GM23338 (cell line): Measurements from ENCODE around the gene TNS3. TPM values are rescaled to one million over a fixed set of nuclear protein-coding genes. Genes with fewer than 3 reads are reported as not detected.

Source experiments
- ATAC-seq: fragments of 200-7000 bp; cut with Tn5 transposase; 3 replicates; pipeline ENCODE4 v1.9.1; 2020
- DNase-seq: peaks from one replicate; pipeline ENCODE4 v3.0.0-alpha.2; 2015; ENCODE audit warnings: low spot score
- H2AFZ ChIP-seq: fragments of 200-600 bp; sonication (generic); 2 replicates; pipeline ENCODE4 v1.8.0; 2016; ENCODE audit warnings: antibody characterized with exemption, mild to moderate bottlenecking, moderate library complexity
- H3F3A ChIP-seq: fragments of 200-600 bp; sonication (generic); replicated peaks from 2 replicates; pipeline ENCODE4 v1.8.0; 2017; ENCODE audit warnings: antibody characterized with exemption, mixed run types, low read depth
- H3K27ac ChIP-seq: fragments of 200-600 bp; sonication (generic); 2 replicates; pipeline ENCODE4 v1.6.1; 2016; ENCODE audit warnings: low read depth
- H3K27me3 ChIP-seq: fragments of 200-600 bp; sonication (generic); 2 replicates; pipeline ENCODE4 v1.8.0; 2016; ENCODE audit warnings: mild to moderate bottlenecking, mixed run types, moderate library complexity; ENCODE audit not compliant: insufficient read depth
- H3K36me3 ChIP-seq: fragments of 200-600 bp; sonication (generic); 2 replicates; pipeline ENCODE4 v1.8.0; 2016; ENCODE audit warnings: mild to moderate bottlenecking; ENCODE audit not compliant: insufficient read depth
- H3K4me1 ChIP-seq: fragments of 200-600 bp; sonication (generic); 2 replicates; pipeline ENCODE4 v1.8.0; 2016; ENCODE audit warnings: mild to moderate bottlenecking, moderate library complexity; ENCODE audit not compliant: insufficient read depth
- H3K4me2 ChIP-seq: fragments of 200-600 bp; sonication (generic); 2 replicates; pipeline ENCODE4 v1.7.1; 2017; ENCODE audit warnings: mixed run types
- H3K4me3 ChIP-seq: fragments of 200-600 bp; sonication (generic); 2 replicates; pipeline ENCODE4 v1.6.1; 2016; ENCODE audit warnings: mixed run types
- H3K79me2 ChIP-seq: fragments of 200-600 bp; sonication (generic); replicated peaks from 2 replicates; pipeline ENCODE4 v1.8.0; 2017; ENCODE audit warnings: mild to moderate bottlenecking; ENCODE audit not compliant: insufficient read depth
- H3K9me2 ChIP-seq: fragments of 200-600 bp; sonication (generic); 2 replicates; pipeline ENCODE4 v1.8.0; 2017; ENCODE audit not compliant: insufficient read depth
- H4K20me1 ChIP-seq: fragments of 200-600 bp; sonication (generic); replicated peaks from 2 replicates; pipeline ENCODE4 v1.8.0; 2017; ENCODE audit warnings: mild to moderate bottlenecking; ENCODE audit not compliant: insufficient read depth
- H3K27ac Mint-ChIP-seq: 2 replicates; pipeline ENCODE4 v1.8.0; 2020; ENCODE audit warnings: inconsistent platforms, mild to moderate bottlenecking, moderate library complexity, mixed read lengths
- H3K27me3 Mint-ChIP-seq: 3 replicates; pipeline ENCODE4 v1.8.0; 2022; ENCODE audit warnings: low read depth, mild to moderate bottlenecking, moderate library complexity, mixed read lengths, inconsistent platforms; ENCODE audit not compliant: insufficient read depth, poor library complexity
- H3K36me3 Mint-ChIP-seq: 3 replicates; pipeline ENCODE4 v1.8.0; 2021; ENCODE audit warnings: low read depth, mild to moderate bottlenecking, inconsistent platforms, moderate library complexity, mixed read lengths
- H3K4me1 Mint-ChIP-seq: 3 replicates; pipeline ENCODE4 v1.8.0; 2020; ENCODE audit warnings: mild to moderate bottlenecking, inconsistent platforms, mixed read lengths
- H3K4me3 Mint-ChIP-seq: 3 replicates; pipeline ENCODE4 v1.8.0; 2021; ENCODE audit warnings: moderate library complexity, mild to moderate bottlenecking, inconsistent platforms, mixed read lengths
- H3K9me3 Mint-ChIP-seq: 3 replicates; pipeline ENCODE4 v1.8.0; 2020; ENCODE audit warnings: moderate library complexity, mild to moderate bottlenecking, inconsistent platforms, mixed read lengths
- CREB1 ChIP-seq: fragments of 250-450 bp; sonication (Bioruptor Pico); IDR thresholded peaks from 2 replicates; pipeline ENCODE4 v1.5.0; 2020; ENCODE audit warnings: low read depth, mild to moderate bottlenecking, moderate library complexity
- ETS1 ChIP-seq: IDR thresholded peaks from 2 replicates; pipeline ENCODE4 v1.6.1; 2016; ENCODE audit warnings: antibody characterized with exemption
- EZH2 ChIP-seq: fragments of 200-600 bp; sonication (generic); IDR thresholded peaks from one replicate; pipeline ENCODE4 v1.8.0; 2017; ENCODE audit warnings: antibody characterized with exemption, mild to moderate bottlenecking, low read depth; ENCODE audit not compliant: unreplicated experiment
- EZH2phosphoT487 ChIP-seq: fragments of 200-600 bp; sonication (generic); IDR thresholded peaks from one replicate; pipeline ENCODE4 v1.8.1; 2018; ENCODE audit warnings: antibody characterized with exemption; ENCODE audit not compliant: unreplicated experiment
- JUNB ChIP-seq: IDR thresholded peaks from one replicate; pipeline ENCODE4 v1.6.1; 2016; ENCODE audit warnings: antibody characterized with exemption; ENCODE audit not compliant: unreplicated experiment
- NANOG ChIP-seq: IDR thresholded peaks from 2 replicates; pipeline ENCODE4 v1.6.1; 2016; ENCODE audit warnings: antibody characterized with exemption, borderline replicate concordance
- POLR2AphosphoS5 ChIP-seq: IDR thresholded peaks from 2 replicates; pipeline ENCODE4 v1.6.1; 2016; ENCODE audit warnings: antibody characterized with exemption, low read depth
- STAT1 ChIP-seq: IDR thresholded peaks from one replicate; pipeline ENCODE4 v1.6.1; 2016; ENCODE audit warnings: antibody characterized with exemption; ENCODE audit not compliant: unreplicated experiment
- ZNF114 ChIP-seq: fragments of 250-450 bp; sonication (Bioruptor Pico); IDR thresholded peaks from 2 replicates; pipeline ENCODE4 v1.5.0; 2020; ENCODE audit warnings: mild to moderate bottlenecking, moderate library complexity
- ZNF331 ChIP-seq: fragments of 250-450 bp; sonication (Bioruptor Pico); IDR thresholded peaks from 2 replicates; pipeline ENCODE4 v1.5.0; 2020; ENCODE audit warnings: low read depth, mild to moderate bottlenecking, moderate library complexity
- polyA plus RNA-seq: library from polyadenylated mRNA; unstranded; fragments of >200 nt; fragmentation: Nextera tagmentation; extraction: Ambion mirVana; gene quantifications from 2 replicates; pipeline ENCODE4 v1.2.1, GENCODE V29; 2016
- total RNA-seq: library from RNA; depleted of rRNA; stranded (reverse); fragments of >200 nt; shearing (Covaris generic); gene quantifications from 2 replicates; pipeline ENCODE4 v1.2.3, GENCODE V29; 2014
- TF ChIP-seq, protein P1 (sequence below), 2 experiments: fragments of 200-600 bp in 1 of 2; sonication (generic) in 1 of 2; conservative IDR thresholded peaks; 2 replicates each; pipeline versions ENCODE4 v1.5.1 to v1.6.1; 2016 to 2017; ENCODE audit warnings: antibody characterized with exemption in 2 of 2, low read depth in 2 of 2, mild to moderate bottlenecking in 2 of 2, moderate library complexity in 1 of 2
- TF ChIP-seq, protein P2 (sequence below): IDR thresholded peaks from one replicate; pipeline ENCODE4 v1.6.1; 2018; ENCODE audit warnings: antibody characterized with exemption; ENCODE audit not compliant: unreplicated experiment

TNS3 gene
- total and polyA plus RNA-seq, 2 experiments from 2014 or later = 6.2 to 28.7 TPM

DNA sequence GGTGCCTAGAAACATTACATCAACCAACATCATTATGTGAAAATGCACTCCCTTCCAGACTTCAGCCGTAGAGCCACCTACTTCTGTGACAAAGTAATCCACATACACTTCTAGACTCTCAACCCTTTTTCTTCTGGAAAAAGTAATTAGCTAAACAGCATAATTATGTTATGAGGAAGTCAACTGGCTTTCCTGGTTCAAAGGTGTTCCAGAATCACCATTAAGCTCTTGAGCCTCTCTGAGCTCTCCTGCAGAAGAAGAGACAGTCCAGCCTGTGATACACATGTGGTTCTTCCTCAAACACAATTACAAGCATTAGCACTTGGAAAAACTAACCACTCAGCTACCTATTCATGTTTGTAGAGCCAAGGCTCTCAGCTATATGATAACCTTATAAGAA is 52.5 kb downstream of the TNS3 start:
- peaks cover 7% of the 10 kb centered on the region for H3K27me3 Mint-ChIP-seq
- H3K36me3 Mint-ChIP-seq = peaks cover 31% of the 10 kb centered on the region
- no peak for DNase-seq
- Histone ChIP-seq H3K27ac (no peak overlapping the region), H3K27me3 (no peaks in the 10 kb centered on the region), H3K4me1 (0 out of 2 replicates have a peak, but pooled peaks cover 5% of the 10 kb centered on the region), H3K79me2 (peaks cover 33% of the 10 kb centered on the region), H3K36me3 (no peaks in the 10 kb centered on the region), H2AFZ (no peak overlapping the region), H3K4me2 (no peak overlapping the region), H3K9me2 (no peaks in the 10 kb centered on the region), H3K4me3 (no peak overlapping the region), H3F3A (no peaks in the 10 kb centered on the region), H4K20me1 (no peaks in the 10 kb centered on the region; the same call in 1 of the 2 replicates)
- H3K4me3 Mint-ChIP-seq = no peak overlapping the region
- no peak overlapping the region for H3K27ac Mint-ChIP-seq
- ATAC-seq = no peak
- TF ChIP-seq STAT1 (no peak), CREB1 (no peak), EZH2 (no peak), POLR2AphosphoS5 (no peak), ETS1 (no peak), JUNB (no peak), ZNF331 (CRISPR knock-in tag) (no peak), EZH2phosphoT487 (no peak), ZNF114 (no peak), NANOG (no peak)
- TF ChIP-seq, protein P1, sequence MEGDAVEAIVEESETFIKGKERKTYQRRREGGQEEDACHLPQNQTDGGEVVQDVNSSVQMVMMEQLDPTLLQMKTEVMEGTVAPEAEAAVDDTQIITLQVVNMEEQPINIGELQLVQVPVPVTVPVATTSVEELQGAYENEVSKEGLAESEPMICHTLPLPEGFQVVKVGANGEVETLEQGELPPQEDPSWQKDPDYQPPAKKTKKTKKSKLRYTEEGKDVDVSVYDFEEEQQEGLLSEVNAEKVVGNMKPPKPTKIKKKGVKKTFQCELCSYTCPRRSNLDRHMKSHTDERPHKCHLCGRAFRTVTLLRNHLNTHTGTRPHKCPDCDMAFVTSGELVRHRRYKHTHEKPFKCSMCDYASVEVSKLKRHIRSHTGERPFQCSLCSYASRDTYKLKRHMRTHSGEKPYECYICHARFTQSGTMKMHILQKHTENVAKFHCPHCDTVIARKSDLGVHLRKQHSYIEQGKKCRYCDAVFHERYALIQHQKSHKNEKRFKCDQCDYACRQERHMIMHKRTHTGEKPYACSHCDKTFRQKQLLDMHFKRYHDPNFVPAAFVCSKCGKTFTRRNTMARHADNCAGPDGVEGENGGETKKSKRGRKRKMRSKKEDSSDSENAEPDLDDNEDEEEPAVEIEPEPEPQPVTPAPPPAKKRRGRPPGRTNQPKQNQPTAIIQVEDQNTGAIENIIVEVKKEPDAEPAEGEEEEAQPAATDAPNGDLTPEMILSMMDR (conservative IDR thresholded peaks at IDR 0.05; ENCODE audit: low read depth in 2 of 2) = no peak
- TF ChIP-seq, protein P2, sequence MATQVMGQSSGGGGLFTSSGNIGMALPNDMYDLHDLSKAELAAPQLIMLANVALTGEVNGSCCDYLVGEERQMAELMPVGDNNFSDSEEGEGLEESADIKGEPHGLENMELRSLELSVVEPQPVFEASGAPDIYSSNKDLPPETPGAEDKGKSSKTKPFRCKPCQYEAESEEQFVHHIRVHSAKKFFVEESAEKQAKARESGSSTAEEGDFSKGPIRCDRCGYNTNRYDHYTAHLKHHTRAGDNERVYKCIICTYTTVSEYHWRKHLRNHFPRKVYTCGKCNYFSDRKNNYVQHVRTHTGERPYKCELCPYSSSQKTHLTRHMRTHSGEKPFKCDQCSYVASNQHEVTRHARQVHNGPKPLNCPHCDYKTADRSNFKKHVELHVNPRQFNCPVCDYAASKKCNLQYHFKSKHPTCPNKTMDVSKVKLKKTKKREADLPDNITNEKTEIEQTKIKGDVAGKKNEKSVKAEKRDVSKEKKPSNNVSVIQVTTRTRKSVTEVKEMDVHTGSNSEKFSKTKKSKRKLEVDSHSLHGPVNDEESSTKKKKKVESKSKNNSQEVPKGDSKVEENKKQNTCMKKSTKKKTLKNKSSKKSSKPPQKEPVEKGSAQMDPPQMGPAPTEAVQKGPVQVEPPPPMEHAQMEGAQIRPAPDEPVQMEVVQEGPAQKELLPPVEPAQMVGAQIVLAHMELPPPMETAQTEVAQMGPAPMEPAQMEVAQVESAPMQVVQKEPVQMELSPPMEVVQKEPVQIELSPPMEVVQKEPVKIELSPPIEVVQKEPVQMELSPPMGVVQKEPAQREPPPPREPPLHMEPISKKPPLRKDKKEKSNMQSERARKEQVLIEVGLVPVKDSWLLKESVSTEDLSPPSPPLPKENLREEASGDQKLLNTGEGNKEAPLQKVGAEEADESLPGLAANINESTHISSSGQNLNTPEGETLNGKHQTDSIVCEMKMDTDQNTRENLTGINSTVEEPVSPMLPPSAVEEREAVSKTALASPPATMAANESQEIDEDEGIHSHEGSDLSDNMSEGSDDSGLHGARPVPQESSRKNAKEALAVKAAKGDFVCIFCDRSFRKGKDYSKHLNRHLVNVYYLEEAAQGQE = no peak
- peaks cover 16% of the 10 kb centered on the region for H3K4me1 Mint-ChIP-seq
- H3K9me3 Mint-ChIP-seq = peaks cover 11% of the 10 kb centered on the region
